Neural cell (in vitro differentiated cells): ENCODE measurements around the gene CAMKMT.

Source experiments
- EP300 ChIP-seq: fragments of 450-650 bp; conservative IDR thresholded peaks from 2 replicates; pipeline ENCODE4 v1.6.1; 2014; ENCODE audit warnings: antibody characterized with exemption, mild to moderate bottlenecking, moderate library complexity; ENCODE audit not compliant: poor library complexity, severe bottlenecking
- EZH2 ChIP-seq: fragments of 200-600, 300-800 bp; shearing (Covaris generic), sonication (generic); IDR thresholded peaks from 2 replicates; pipeline ENCODE4 v1.6.1; 2014; ENCODE audit warnings: antibody characterized with exemption, low read length, borderline replicate concordance, mild to moderate bottlenecking; ENCODE audit not compliant: insufficient read depth, poor library complexity, severe bottlenecking
- MXI1 ChIP-seq: fragments of 450-650 bp; conservative IDR thresholded peaks from 2 replicates; pipeline ENCODE4 v1.6.1; 2014; ENCODE audit warnings: antibody characterized with exemption, mild to moderate bottlenecking; ENCODE audit not compliant: poor library complexity, severe bottlenecking
- RAD21 ChIP-seq: fragments of 450-650 bp; conservative IDR thresholded peaks from 2 replicates; pipeline ENCODE4 v1.6.1; 2014; ENCODE audit warnings: antibody characterized with exemption, mild to moderate bottlenecking, moderate library complexity
- SMC3 ChIP-seq: fragments of 450-650 bp; conservative IDR thresholded peaks from 2 replicates; pipeline ENCODE4 v1.6.1; 2014; ENCODE audit warnings: antibody characterized with exemption, mild to moderate bottlenecking, moderate library complexity; ENCODE audit not compliant: poor library complexity
- TAF1 ChIP-seq: IDR thresholded peaks from 2 replicates; pipeline ENCODE4 v1.6.1; 2012; ENCODE audit warnings: low read depth
- TF ChIP-seq, protein P1 (sequence below): fragments of 450-650 bp; IDR thresholded peaks from 2 replicates; pipeline ENCODE4 v1.5.1; 2014; ENCODE audit warnings: antibody characterized with exemption, mild to moderate bottlenecking, moderate library complexity; ENCODE audit not compliant: poor library complexity, severe bottlenecking
- TF ChIP-seq, protein P2 (sequence below): IDR thresholded peaks from 2 replicates; pipeline ENCODE4 v1.6.1; 2012; ENCODE audit warnings: borderline replicate concordance

DNA sequence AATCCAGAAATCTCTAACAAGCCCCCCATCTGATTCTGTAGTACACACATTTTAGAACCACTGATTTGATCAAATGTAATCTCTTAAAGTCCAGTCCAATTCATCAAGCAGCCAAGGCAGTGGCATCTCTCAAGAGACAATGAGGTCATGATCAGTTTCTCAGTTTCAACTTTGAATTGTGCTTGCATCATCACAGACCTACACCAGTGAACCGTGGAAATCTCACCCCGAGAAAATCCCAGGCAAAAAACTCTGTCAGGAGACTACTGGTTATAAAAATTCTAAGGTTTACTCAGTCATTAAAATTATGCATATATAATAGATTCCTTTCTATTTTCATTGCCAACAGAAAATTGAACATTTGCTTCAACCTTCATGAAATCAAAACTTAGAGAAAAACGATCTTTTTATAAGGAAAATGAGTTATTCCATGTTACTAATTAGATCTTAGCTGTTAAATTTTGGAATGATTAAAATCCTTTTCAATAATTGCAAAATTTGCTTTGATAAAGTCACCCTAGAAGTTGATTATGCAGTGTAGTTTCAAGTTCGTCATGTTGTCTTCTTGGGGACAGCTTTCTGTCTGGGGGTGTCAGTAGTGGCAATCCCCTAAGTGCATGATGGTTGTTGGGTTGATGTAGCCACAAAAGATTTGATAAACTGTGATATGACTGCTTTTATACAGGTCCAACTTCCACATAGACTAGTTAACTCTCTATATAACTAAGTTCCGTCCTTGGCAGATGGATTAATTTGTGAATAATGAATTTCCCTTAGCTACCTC lies 235.0 kb downstream of the CAMKMT start:
- TF ChIP-seq, protein P1, sequence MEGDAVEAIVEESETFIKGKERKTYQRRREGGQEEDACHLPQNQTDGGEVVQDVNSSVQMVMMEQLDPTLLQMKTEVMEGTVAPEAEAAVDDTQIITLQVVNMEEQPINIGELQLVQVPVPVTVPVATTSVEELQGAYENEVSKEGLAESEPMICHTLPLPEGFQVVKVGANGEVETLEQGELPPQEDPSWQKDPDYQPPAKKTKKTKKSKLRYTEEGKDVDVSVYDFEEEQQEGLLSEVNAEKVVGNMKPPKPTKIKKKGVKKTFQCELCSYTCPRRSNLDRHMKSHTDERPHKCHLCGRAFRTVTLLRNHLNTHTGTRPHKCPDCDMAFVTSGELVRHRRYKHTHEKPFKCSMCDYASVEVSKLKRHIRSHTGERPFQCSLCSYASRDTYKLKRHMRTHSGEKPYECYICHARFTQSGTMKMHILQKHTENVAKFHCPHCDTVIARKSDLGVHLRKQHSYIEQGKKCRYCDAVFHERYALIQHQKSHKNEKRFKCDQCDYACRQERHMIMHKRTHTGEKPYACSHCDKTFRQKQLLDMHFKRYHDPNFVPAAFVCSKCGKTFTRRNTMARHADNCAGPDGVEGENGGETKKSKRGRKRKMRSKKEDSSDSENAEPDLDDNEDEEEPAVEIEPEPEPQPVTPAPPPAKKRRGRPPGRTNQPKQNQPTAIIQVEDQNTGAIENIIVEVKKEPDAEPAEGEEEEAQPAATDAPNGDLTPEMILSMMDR = no peak
- TF ChIP-seq EP300 (no peak), EZH2 (no peak), SMC3 (no peak), TAF1 (no peak), RAD21 (no peak), MXI1 (no peak)
- TF ChIP-seq, protein P2, sequence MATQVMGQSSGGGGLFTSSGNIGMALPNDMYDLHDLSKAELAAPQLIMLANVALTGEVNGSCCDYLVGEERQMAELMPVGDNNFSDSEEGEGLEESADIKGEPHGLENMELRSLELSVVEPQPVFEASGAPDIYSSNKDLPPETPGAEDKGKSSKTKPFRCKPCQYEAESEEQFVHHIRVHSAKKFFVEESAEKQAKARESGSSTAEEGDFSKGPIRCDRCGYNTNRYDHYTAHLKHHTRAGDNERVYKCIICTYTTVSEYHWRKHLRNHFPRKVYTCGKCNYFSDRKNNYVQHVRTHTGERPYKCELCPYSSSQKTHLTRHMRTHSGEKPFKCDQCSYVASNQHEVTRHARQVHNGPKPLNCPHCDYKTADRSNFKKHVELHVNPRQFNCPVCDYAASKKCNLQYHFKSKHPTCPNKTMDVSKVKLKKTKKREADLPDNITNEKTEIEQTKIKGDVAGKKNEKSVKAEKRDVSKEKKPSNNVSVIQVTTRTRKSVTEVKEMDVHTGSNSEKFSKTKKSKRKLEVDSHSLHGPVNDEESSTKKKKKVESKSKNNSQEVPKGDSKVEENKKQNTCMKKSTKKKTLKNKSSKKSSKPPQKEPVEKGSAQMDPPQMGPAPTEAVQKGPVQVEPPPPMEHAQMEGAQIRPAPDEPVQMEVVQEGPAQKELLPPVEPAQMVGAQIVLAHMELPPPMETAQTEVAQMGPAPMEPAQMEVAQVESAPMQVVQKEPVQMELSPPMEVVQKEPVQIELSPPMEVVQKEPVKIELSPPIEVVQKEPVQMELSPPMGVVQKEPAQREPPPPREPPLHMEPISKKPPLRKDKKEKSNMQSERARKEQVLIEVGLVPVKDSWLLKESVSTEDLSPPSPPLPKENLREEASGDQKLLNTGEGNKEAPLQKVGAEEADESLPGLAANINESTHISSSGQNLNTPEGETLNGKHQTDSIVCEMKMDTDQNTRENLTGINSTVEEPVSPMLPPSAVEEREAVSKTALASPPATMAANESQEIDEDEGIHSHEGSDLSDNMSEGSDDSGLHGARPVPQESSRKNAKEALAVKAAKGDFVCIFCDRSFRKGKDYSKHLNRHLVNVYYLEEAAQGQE = no peak
